Measurements from ENCODE around the gene CAMK1.

- TF ChIP-seq, protein P1, sequence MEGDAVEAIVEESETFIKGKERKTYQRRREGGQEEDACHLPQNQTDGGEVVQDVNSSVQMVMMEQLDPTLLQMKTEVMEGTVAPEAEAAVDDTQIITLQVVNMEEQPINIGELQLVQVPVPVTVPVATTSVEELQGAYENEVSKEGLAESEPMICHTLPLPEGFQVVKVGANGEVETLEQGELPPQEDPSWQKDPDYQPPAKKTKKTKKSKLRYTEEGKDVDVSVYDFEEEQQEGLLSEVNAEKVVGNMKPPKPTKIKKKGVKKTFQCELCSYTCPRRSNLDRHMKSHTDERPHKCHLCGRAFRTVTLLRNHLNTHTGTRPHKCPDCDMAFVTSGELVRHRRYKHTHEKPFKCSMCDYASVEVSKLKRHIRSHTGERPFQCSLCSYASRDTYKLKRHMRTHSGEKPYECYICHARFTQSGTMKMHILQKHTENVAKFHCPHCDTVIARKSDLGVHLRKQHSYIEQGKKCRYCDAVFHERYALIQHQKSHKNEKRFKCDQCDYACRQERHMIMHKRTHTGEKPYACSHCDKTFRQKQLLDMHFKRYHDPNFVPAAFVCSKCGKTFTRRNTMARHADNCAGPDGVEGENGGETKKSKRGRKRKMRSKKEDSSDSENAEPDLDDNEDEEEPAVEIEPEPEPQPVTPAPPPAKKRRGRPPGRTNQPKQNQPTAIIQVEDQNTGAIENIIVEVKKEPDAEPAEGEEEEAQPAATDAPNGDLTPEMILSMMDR (IDR thresholded peaks at IDR 0.05), result no peak
- no peak for TF ChIP-seq ZFX (IDR thresholded peaks at IDR 0.05; ENCODE audit: borderline replicate concordance)
These were observed 6.9 kb downstream of the CAMK1 start for GRCh38 chr3:9762871-9763270.

Data from 22Rv1 (cell line).